Panc1 (cell line): Measurements from ENCODE around the gene QRFP. TPM values are rescaled to one million over a fixed set of nuclear protein-coding genes. Genes with fewer than 3 reads are reported as not detected.

Experiments used
- ATAC-seq: fragments of 200-7000 bp; cut with Tn5 transposase; 2 replicates; pipeline ENCODE4 v1.9.1; 2020; ENCODE audit warnings: mild to moderate bottlenecking, moderate library complexity
- BruUV-seq: library from RNA; stranded (reverse); fragments of 400-500 nt; replicated peaks from 2 replicates; lab custom pipeline; 2021; lab: Mats Ljungman, UMichigan
- CTCF ChIA-PET: fragments of 300-600 bp; sonication (Branson Sonifier 250); formaldehyde crosslinking; loops from one replicate; lab custom pipeline; 2022; ENCODE audit warnings: antibody characterized with exemption; lab: Charles Lee
- POLR2A ChIA-PET: fragments of 300-600 bp; sonication (Branson Sonifier 250); formaldehyde crosslinking; loops from one replicate; lab custom pipeline; 2022; ENCODE audit warnings: antibody characterized with exemption; lab: Charles Lee
- DNase-seq: peaks from one replicate; pipeline ENCODE4 v3.0.0-alpha.2; 2010; ENCODE audit warnings: low read depth, low spot score
- H3K27ac ChIP-seq: 2 replicates; pipeline ENCODE4 v1.5.1; 2011; ENCODE audit warnings: mild to moderate bottlenecking, low read length, inconsistent platforms
- H3K27me3 ChIP-seq: fragments of 200-500 bp; sonication (Bioruptor generic); 2 replicates; pipeline ENCODE4 v1.6.0; 2014; ENCODE audit warnings: low read length, inconsistent platforms; ENCODE audit not compliant: control insufficient read depth, insufficient read depth
- H3K36me3 ChIP-seq: fragments of 200-500 bp; sonication (Bioruptor generic); 2 replicates; pipeline ENCODE4 v1.5.1; 2014; ENCODE audit warnings: inconsistent platforms, mild to moderate bottlenecking, low read length, moderate library complexity; ENCODE audit not compliant: control insufficient read depth, insufficient read depth
- H3K4me1 ChIP-seq: 2 replicates; pipeline ENCODE4 v1.5.1; 2011; ENCODE audit warnings: inconsistent platforms, mild to moderate bottlenecking, low read length, moderate library complexity; ENCODE audit not compliant: control insufficient read depth, insufficient read depth
- H3K4me3 ChIP-seq, 2 experiments: 2 replicates each; pipeline ENCODE4 v1.5.1; 2011 to 2012; ENCODE audit warnings: low read depth in 2 of 2, low read length in 2 of 2, mild to moderate bottlenecking in 2 of 2, inconsistent platforms in 1 of 2, moderate library complexity in 1 of 2
- H3K9me3 ChIP-seq: fragments of 200-500 bp; sonication (Bioruptor generic); 2 replicates; pipeline ENCODE4 v1.5.1; 2014; ENCODE audit warnings: low read depth, mild to moderate bottlenecking, inconsistent platforms, low read length, moderate library complexity; ENCODE audit not compliant: control insufficient read depth, insufficient read depth
- CTCF ChIP-seq: fragments of 450-650 bp; IDR thresholded peaks from 2 replicates; pipeline ENCODE4 v1.5.1; 2017; ENCODE audit warnings: mild to moderate bottlenecking
- POLR2AphosphoS5 ChIP-seq: IDR thresholded peaks from 2 replicates; pipeline ENCODE4 v1.6.1; 2012; ENCODE audit warnings: mild to moderate bottlenecking, low read depth, low read length, moderate library complexity
- REST ChIP-seq, 2 experiments: IDR thresholded peaks; 2 replicates each; pipeline ENCODE4 v1.6.1; 2011 to 2012; ENCODE audit warnings: low read depth in 2 of 2, control low read depth in 1 of 2, low read length in 1 of 2, mild to moderate bottlenecking in 1 of 2, moderate library complexity in 1 of 2; ENCODE audit not compliant: insufficient read depth in 1 of 2
- SIN3A ChIP-seq: IDR thresholded peaks from 2 replicates; pipeline ENCODE4 v1.6.1; 2012; ENCODE audit warnings: low read depth, mild to moderate bottlenecking, low read length, moderate library complexity, borderline replicate concordance; ENCODE audit not compliant: insufficient read depth
- TCF7L2 ChIP-seq: IDR thresholded peaks from 2 replicates; pipeline ENCODE4 v1.6.1; 2011; ENCODE audit warnings: mild to moderate bottlenecking, low read depth, low read length, inconsistent platforms
- in situ Hi-C: cut with HindIII; loops from 2 replicates; pipeline ENCODE4 v1.10.0; 2016; ENCODE audit warnings: low sequenced_read_pairs, low pct_unique_long_range_greater_than_20kb
- intact Hi-C: fragments of 100-400 bp; cut with micrococcal nuclease; formaldehyde crosslinking; loops from one replicate; pipeline ENCODE4 v1.10.0; 2022; ENCODE audit not compliant: unreplicated experiment
- total RNA-seq: library from RNA; stranded (reverse); gene quantifications from one replicate; pipeline ENCODE4 v1.2.1, GENCODE V29; 2021; ENCODE audit not compliant: unreplicated experiment

The QRFP gene
- total RNA-seq, 1 experiment from 2014 or later = not detected

- in situ Hi-C loops = no loop called here
Observed at GRCh38 chr9:130886981-130887380, 9.6 kb downstream of the QRFP start.

More at GRCh38 chr9:130886981-130887380, 9.6 kb downstream of the QRFP start:
- intact Hi-C loops = no loop called here
- Histone ChIP-seq H3K9me3 (no peaks in the 10 kb centered on the region), H3K4me3 (no peak overlapping the region), H3K27ac (no peak overlapping the region), H3K4me1 (no peaks in the 10 kb centered on the region), H3K27me3 (no peaks in the 10 kb centered on the region), H3K36me3 (no peaks in the 10 kb centered on the region; the same call in 1 of the 2 replicates)
- DNase-seq = no peak
- POLR2A ChIA-PET = no interaction called here
- no peak for ATAC-seq
- CTCF ChIA-PET = no interaction called here
- TF ChIP-seq REST (IDR thresholded peaks at IDR 0.05; ENCODE audit: insufficient read depth in 1 of 2, low read depth in 2 of 2, low read length in 1 of 2) (no peak), TCF7L2 (no peak), SIN3A (no peak), POLR2AphosphoS5 (no peak), CTCF (no peak)
- BruUV-seq = no TSS peak
